Naive B cell (primary cell): Measurements from ENCODE around the gene SRP68. TPM values are rescaled to one million over a fixed set of nuclear protein-coding genes. Genes with fewer than 3 reads are reported as not detected.

Experiments
- ATAC-seq, 2 donors: fragments of 150-1000 bp; cut with Tn5 transposase; 2 replicates each; pipeline ENCODE4 v1.10.0; 2021; ENCODE audit warnings: low read depth in 2 of 2, mild to moderate bottlenecking in 2 of 2, moderate library complexity in 2 of 2
- DNase-seq: peaks from one replicate; pipeline ENCODE4 v3.0.0; 2022
- H3K27ac Mint-ChIP-seq, 6 donors: one replicate each; pipeline ENCODE4 v1.8.0; 2020 to 2022; ENCODE audit warnings: mild to moderate bottlenecking in 6 of 6, mixed read lengths in 6 of 6, moderate library complexity in 5 of 6, inconsistent platforms in 2 of 6
- H3K27me3 Mint-ChIP-seq, 3 donors: one replicate each; pipeline ENCODE4 v1.8.0; 2021 to 2022; ENCODE audit warnings: mixed read lengths in 3 of 3, mild to moderate bottlenecking in 1 of 3
- H3K36me3 Mint-ChIP-seq, 2 donors: one replicate each; pipeline ENCODE4 v1.8.0; 2020 to 2022; ENCODE audit warnings: mixed read lengths in 2 of 2, inconsistent platforms in 1 of 2, mild to moderate bottlenecking in 1 of 2
- H3K4me1 Mint-ChIP-seq, 3 donors: one replicate each; pipeline ENCODE4 v1.8.0; 2020 to 2022; ENCODE audit warnings: mixed read lengths in 3 of 3, inconsistent platforms in 1 of 3, mild to moderate bottlenecking in 1 of 3, moderate library complexity in 1 of 3
- H3K4me3 Mint-ChIP-seq, 8 donors: one replicate each; pipeline ENCODE4 v1.8.0; 2020 to 2022; ENCODE audit warnings: mild to moderate bottlenecking in 8 of 8, mixed read lengths in 8 of 8, moderate library complexity in 8 of 8, inconsistent platforms in 2 of 8
- H3K9me3 Mint-ChIP-seq, 7 donors: one replicate each; pipeline ENCODE4 v1.8.0; 2020 to 2022; ENCODE audit warnings: mixed read lengths in 7 of 7, mild to moderate bottlenecking in 5 of 7, inconsistent platforms in 2 of 7, moderate library complexity in 1 of 7
- polyA plus RNA-seq, 6 donors: library from polyadenylated mRNA; unstranded; fragments of 300-500 nt; fragmentation: Illumina TruSeq; gene quantifications; one replicate each; pipeline ENCODE4 v1.2.3, GENCODE V29; 2021; ENCODE audit warnings: low read depth in 6 of 6

SRP68 gene
- polyA plus RNA-seq, 6 donors from 2014 or later: 31.4 to 68.1 (median 53.0) TPM

DNA sequence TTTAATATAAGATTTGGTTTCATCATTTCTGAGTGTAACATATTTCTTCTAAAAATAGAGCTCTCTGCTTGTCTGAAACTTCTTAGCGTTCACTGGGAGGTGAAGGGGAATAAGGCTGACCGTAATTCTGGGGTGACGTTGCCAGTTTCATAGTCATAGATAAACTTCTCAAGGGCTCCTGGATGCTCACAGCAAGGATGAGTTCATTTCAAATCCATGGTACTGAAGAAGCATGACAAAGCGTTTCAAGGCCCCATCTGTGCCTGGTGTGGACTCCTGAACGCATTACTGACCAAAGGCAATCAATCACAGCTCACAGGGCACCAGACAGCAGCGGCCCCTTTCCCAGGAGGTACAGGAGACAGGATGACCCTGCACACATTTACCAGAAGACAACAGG, 33.2 kb downstream of the SRP68 start:
- no peaks in the 10 kb centered on the region for H3K4me1 Mint-ChIP-seq
- peaks cover 25 to 26% of the 10 kb centered on the region in 2 donors for H3K36me3 Mint-ChIP-seq
- H3K27me3 Mint-ChIP-seq: no peaks in the 10 kb centered on the region
- H3K9me3 Mint-ChIP-seq: no peaks in the 10 kb centered on the region
- peak overlapping the region in 1 of 6 donors; percentile 23 for H3K27ac Mint-ChIP-seq
- ATAC-seq (no peak), DNase-seq (no peak)
- no peak overlapping the region for H3K4me3 Mint-ChIP-seq

DNA sequence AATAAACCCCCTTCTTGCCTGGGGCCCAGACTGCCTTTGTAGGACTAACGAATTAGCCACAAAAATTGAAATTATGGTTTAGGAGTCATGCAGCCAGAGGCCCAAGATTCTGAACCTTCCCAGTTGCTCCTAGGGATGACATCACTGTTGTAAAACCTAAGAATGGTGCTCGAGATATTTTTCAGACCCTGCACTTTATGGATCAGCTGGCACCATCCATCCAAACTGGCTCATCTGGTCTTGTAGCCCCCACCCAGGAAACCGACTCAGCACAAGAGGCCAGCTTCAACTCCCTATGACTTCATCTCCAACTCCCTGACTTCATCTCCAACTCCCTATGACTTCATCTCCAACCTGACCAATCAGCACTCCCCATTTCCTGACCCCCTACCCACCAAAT, 34.3 kb downstream of the SRP68 start:
- no peaks in the 10 kb centered on the region for H3K4me1 Mint-ChIP-seq
- peak overlapping the region in 1 of 8 donors; percentile 64 for H3K4me3 Mint-ChIP-seq
- ATAC-seq: no peak

DNA sequence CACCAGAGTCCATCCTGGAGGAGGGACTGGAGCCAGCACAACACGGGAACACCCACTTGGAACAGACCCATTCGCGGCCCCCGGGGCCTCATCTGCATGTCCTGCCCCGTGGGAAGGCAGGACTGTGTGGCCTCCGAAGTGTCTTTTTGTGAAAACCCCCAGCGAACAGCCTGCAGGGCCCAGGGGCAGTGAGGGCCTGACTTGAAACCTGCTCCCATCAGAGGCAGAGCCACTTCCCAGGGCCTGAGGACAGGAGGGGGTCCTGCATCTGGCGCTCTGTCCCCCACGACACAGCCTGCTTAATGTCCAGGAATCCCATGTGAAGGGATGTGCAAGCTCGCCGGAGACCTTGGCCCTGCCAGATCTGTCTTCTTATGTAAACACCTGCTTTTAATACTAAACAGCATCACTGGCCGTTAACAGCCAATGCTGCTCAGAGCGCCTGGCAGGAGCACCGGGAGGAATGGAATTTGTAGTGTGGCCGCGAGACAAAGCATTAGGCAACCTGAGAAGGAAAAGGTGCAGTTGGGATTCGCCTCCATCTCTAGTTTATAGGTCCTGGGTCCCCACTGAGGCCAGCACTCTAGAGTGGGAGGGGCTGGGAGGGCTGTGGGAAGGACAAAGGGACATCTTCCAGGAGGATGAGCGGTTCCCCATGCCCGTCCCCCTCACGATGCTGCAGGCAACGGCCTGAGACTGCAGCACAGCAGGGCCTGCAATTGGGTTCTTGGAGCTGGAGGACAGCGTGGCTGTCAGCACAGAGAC, 35.6 kb downstream of the SRP68 start:
- Mint-ChIP-seq H3K4me3 (peak overlapping the region in 1 of 8 donors; percentile 38), H3K4me1 (no peaks in the 10 kb centered on the region), H3K27ac (peak overlapping the region in 1 of 6 donors; percentile 38), H3K27me3 (no peaks in the 10 kb centered on the region), H3K9me3 (no peaks in the 10 kb centered on the region), H3K36me3 (peaks cover 20 to 25% of the 10 kb centered on the region in 2 donors)
- DNase-seq (no peak), ATAC-seq (no peak)

More for the DNA sequence above, 34.3 kb downstream of the SRP68 start:
- no peak for DNase-seq
- Mint-ChIP-seq H3K9me3 (no peaks in the 10 kb centered on the region), H3K36me3 (peaks cover 20 to 25% of the 10 kb centered on the region in 2 donors), H3K27me3 (no peaks in the 10 kb centered on the region), H3K27ac (peak overlapping the region in 2 of 6 donors; percentile 5 to 73)

DNA sequence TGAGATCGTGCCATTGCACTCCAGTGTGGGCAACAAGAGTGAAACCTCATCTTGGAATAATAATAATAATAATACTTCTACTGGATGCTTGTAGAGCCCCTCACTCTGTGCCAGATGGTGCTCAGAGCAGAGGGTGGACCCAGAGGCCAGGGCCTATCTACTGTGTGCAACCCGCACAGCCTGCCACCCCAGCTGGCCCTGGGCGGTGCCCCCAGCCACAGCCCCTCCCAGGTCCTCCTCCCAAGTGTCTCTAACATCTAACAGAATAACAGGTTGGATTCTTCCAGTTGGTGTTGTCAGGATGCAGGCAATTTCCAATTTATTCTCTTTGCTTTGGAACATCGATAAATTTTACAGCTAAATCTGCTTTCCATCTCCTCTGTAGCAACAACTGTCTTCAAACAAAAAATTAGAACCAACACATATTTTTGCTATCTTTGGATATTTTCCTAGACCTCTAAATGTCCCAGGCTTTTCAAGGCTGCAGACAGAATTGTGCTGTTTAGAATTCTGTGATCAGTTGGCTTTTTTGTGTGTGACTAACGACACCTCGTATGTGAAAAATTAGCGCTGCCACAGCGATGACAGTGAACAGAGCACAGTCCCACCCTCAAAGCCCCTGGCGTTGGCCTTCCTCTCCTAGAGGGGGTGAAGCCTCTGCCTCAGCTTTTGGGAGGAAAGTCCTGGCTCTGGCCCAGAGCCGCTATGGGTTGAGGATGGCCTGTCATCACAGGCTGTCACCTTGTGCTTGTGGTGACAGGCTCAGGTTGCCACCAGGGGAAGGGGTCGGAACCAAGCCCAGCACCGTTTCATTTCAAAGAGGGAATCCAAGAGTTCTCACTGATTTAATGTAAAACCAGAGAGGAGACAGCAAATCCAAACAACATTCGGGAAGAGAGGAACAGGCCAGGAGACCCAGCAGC, 37.6 kb downstream of the SRP68 start:
- H3K4me3 Mint-ChIP-seq: no peak overlapping the region
- no peak for ATAC-seq
- H3K36me3 Mint-ChIP-seq: peaks cover 13 to 15% of the 10 kb centered on the region in 2 donors
- no peaks in the 10 kb centered on the region for H3K9me3 Mint-ChIP-seq
- no peaks in the 10 kb centered on the region for H3K27me3 Mint-ChIP-seq
- H3K4me1 Mint-ChIP-seq: peaks cover 2 to 3% (median 3%) of the 10 kb centered on the region in 3 donors
- DNase-seq: no peak
- peak overlapping the region in 4 of 6 donors; percentile 21 to 79 (median 64) for H3K27ac Mint-ChIP-seq

DNA sequence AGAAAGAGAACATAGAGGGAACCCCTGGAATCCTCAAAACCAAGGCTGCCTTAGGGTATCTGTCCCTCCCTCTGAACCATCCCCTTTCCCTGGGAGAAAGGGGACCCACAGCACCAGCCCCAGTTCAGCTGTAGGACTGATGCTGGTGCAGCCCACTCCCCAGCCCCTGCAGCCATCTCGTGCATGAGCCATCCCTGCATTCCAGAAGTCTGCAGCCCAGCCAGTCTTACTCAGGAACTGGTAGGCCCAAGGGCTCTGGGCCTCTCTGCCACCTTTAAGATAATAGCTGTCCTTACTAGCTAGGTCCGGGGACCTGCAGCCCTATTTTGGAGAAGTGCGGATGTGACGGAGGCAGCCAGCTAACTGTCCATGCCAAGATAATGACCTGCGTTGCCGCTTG, 39.2 kb downstream of the SRP68 start:
- Mint-ChIP-seq H3K36me3 (no peaks in the 10 kb centered on the region), H3K4me1 (peaks cover 11 to 12% (median 11%) of the 10 kb centered on the region in 3 donors), H3K4me3 (no peak overlapping the region), H3K27me3 (no peaks in the 10 kb centered on the region), H3K27ac (no peak overlapping the region), H3K9me3 (no peaks in the 10 kb centered on the region)
- ATAC-seq (no peak), DNase-seq (no peak)

DNA sequence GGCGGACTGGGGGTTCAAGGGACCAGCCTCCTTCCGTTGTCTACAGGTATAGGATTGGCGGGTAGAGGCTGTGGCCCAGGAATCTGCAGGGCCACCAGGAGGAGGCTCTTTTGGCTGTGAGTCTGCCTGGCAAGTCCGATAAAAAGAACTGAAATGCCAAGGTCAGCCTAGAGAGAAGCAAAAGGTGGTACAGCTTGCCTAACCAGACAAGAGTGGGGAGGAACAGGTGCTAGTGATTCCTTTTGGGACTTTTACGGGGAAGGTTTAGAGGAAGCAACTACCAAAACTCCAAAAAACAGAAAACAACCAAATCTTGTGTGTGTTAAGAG, 39.6 kb downstream of the SRP68 start:
- Mint-ChIP-seq H3K4me3 (no peak overlapping the region), H3K27ac (no peak overlapping the region), H3K9me3 (no peaks in the 10 kb centered on the region), H3K27me3 (no peaks in the 10 kb centered on the region), H3K4me1 (peaks cover 11 to 12% (median 11%) of the 10 kb centered on the region in 3 donors), H3K36me3 (no peaks in the 10 kb centered on the region)
- ATAC-seq (no peak), DNase-seq (no peak)

DNA sequence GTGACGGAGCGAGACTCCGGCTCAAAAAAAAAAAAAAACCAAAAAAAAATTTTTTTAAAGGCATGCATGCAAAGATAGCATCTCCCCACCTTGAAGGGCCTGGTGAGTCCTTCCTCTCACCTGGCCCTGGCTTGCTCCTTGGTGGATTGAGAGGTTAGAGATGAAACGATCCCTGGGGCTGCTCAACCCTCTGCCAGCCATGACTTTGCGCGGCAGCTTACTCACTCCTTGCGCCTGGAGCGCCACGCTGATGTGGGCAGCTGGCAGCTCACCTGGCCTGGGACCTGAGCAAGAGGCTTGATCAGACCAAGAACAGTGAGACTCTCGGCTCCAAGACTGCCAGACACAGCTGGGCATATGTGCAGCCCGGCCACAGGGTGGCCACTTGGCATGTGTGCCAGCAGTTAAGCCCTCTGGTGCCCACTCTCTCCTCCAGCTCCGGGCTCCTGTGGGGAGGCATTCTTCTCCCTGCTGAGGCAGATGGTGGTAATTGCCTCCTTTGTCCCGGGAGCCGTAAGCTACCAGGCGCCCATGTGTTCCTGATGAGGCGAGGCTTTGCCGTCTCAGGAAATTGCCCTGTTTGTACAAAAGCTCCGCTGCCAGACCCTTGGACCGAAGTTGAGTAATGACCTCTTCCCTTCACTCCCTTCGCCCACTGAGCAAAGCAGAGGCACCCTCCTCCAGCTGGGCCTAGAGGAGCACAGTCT, 40.1 kb downstream of the SRP68 start:
- Mint-ChIP-seq H3K27me3 (no peaks in the 10 kb centered on the region), H3K9me3 (no peaks in the 10 kb centered on the region), H3K36me3 (no peaks in the 10 kb centered on the region), H3K27ac (peak overlapping the region in 1 of 6 donors; percentile 38), H3K4me1 (peaks cover 11 to 12% (median 11%) of the 10 kb centered on the region in 3 donors), H3K4me3 (no peak overlapping the region)
- ATAC-seq (no peak), DNase-seq (no peak)

DNA sequence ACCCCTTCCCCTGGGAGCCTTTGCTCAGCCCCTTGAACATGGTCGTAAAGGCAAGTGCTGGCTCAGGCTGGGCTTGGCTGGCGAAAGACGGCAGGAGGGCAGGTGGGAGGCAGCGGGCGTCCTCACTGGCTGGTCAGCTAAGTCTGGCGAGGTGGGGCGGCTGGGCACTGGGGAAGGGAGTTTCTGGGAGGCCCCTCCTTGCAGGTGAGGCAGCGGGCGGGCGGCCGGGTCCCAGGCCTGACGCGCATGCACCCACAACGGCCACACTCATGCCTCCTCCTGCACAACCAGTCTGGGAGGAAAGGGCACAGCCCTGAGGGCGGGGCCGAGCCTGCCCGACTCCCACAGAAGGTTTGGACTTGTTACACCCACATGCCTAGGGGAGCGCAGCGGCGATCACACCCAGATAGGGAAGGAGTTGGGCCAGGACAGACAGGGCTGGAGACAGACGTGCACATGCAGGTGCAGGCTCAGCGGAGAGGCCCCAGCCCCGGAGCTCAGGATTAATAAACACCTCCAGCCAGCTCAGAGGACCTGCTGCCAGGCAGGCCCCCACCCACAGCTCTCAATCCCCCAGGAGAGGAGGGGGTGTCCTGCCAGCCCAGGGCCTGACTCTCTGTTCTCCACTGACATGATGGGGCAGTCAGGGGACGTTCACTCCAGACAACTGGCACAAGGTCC, 45.0 kb downstream of the SRP68 start, which contains the start of gene EVPL:
Gene EVPL (minus strand): TSS at position 148 of the 681 bp plus-strand sequence. CDS start 108 bp downstream, at position 40.
- Mint-ChIP-seq H3K36me3 (no peaks in the 10 kb centered on the region), H3K9me3 (no peaks in the 10 kb centered on the region), H3K4me3 (peak within 1 kb of the TSS in 4 of 8 donors; percentile 19 to 63 (median 41)), H3K27me3 (no peaks in the 10 kb centered on the region), H3K4me1 (peaks cover 11 to 12% (median 11%) of the 10 kb centered on the region in 3 donors), H3K27ac (peak within 1 kb of the TSS in 2 of 6 donors; percentile 11 to 49)
- ATAC-seq (peak in 1 of 2 donors; percentile 7), DNase-seq (no peak)

DNA sequence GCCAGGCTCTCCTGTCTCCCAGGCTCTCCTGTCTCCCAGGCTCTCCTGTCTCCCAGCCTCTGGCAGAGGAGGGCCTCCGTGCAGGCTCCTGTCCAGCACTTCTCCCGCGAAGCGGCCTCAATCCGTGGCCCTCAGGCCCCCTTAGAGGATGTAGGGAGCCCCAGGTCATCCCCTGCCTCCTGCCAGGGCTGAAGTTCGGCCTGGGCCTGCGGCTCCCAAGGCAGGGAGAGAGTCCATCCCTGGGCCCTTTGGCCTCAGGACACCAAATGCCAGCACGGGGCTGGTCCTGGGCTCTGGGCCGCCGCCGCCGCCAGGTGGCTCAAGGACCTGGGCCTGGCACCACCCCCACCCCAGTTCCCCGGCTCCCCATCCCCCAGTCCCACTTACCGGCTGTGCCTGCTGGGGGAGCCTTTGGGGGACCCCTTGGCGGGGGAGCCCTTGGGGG, 45.6 kb downstream of the SRP68 start:
- H3K9me3 Mint-ChIP-seq: no peaks in the 10 kb centered on the region
- H3K27me3 Mint-ChIP-seq: no peaks in the 10 kb centered on the region
- no peak overlapping the region for H3K27ac Mint-ChIP-seq
- H3K36me3 Mint-ChIP-seq: no peaks in the 10 kb centered on the region
- ATAC-seq: no peak
- DNase-seq: no peak
- peaks cover 11 to 12% (median 11%) of the 10 kb centered on the region in 3 donors for H3K4me1 Mint-ChIP-seq
- peak overlapping the region in 2 of 8 donors; percentile 23 to 59 for H3K4me3 Mint-ChIP-seq

DNA sequence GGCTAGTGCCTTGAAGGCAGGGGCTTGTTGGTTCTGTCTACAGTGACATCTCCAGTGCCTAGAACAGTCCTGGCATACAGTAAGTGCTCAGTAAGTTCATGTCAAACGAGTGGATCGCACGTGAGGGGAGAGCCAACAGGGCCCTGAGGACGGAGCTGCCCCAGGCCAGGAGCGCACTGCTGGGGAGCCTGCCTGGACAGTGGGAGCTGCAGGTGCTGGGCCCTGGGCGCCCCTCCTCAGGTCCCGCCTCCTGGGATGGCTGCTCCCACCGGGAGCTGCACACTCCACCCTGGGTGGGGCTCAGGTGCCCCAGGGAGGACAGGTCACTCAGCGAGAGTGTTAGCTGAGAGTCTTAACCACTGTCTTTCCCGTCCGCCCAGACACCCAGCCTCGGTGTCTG, 47.0 kb downstream of the SRP68 start:
- Mint-ChIP-seq H3K27ac (no peak overlapping the region), H3K4me3 (no peak overlapping the region), H3K9me3 (no peaks in the 10 kb centered on the region), H3K36me3 (no peaks in the 10 kb centered on the region), H3K4me1 (peaks cover 11 to 12% (median 11%) of the 10 kb centered on the region in 3 donors), H3K27me3 (no peaks in the 10 kb centered on the region)
- DNase-seq (no peak), ATAC-seq (no peak)

DNA sequence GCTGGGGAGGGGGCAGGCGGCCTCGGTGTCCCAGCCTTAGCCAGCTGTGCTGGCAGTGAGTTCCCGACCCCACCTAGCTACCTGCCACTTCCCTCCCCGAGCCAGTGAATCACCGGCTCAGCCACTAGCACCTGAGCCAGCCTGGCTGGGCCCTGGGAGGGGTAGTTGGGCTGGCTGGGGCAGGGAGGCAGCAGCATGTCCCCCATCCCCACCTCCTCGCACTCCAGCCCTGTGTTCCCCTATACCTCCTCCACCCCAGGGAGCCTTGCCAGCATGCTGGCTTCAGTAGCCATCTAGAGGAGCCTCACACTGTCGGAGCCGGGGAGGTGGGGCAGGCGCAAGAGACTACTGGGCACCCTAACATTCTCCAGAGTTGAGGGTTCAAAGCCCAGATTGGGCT, 48.0 kb downstream of the SRP68 start:
- peak overlapping the region in 1 of 6 donors; percentile 92 for H3K27ac Mint-ChIP-seq
- ATAC-seq (no peak), DNase-seq (no peak)
- H3K9me3 Mint-ChIP-seq: no peaks in the 10 kb centered on the region
- no peaks in the 10 kb centered on the region for H3K27me3 Mint-ChIP-seq
- H3K4me1 Mint-ChIP-seq: peaks cover 5 to 6% (median 5%) of the 10 kb centered on the region in 3 donors
- no peaks in the 10 kb centered on the region for H3K36me3 Mint-ChIP-seq
- no peak overlapping the region for H3K4me3 Mint-ChIP-seq

DNA sequence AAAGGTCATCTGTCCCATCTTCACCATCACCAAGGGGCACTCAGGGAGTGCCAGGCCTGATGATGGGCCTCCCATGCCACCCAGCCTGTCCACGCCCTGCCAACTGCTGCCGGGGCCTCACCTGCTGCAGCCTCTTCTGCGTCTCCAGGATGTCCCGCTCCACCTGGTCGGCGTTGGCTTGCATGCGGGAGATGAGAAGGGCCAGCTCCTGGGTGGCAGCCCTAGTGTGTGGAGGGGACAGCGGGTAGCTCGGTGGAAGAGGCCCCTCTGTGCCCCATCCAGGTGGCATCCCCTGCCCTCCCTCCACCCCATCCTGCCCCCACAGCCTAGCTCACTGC, 48.4 kb downstream of the SRP68 start:
- ATAC-seq (no peak), DNase-seq (no peak)
- no peak overlapping the region for H3K27ac Mint-ChIP-seq
- peaks cover 0 to 1% (median under 1%) of the 10 kb centered on the region in 3 donors for H3K4me1 Mint-ChIP-seq
- no peaks in the 10 kb centered on the region for H3K36me3 Mint-ChIP-seq
- H3K27me3 Mint-ChIP-seq: no peaks in the 10 kb centered on the region
- H3K4me3 Mint-ChIP-seq: no peak overlapping the region
- H3K9me3 Mint-ChIP-seq: no peaks in the 10 kb centered on the region
